Lower leg skin (tissue), 3 donors: ENCODE results near the gene DIP2C.

Experiments
- POLR2A ChIP-seq, 2 donors: fragments of 450-650 bp; IDR thresholded peaks; one replicate each; pipeline ENCODE4 v1.6.1; 2016 to 2017; ENCODE audit warnings: antibody characterized with exemption in 2 of 2, mild to moderate bottlenecking in 1 of 2, moderate library complexity in 1 of 2
- TF ChIP-seq, protein P1 (sequence below), 3 donors: fragments of 450-650 bp; IDR thresholded peaks; one replicate each; pipeline ENCODE4 v1.5.1; 2016; ENCODE audit warnings: antibody characterized with exemption in 3 of 3, mild to moderate bottlenecking in 3 of 3, moderate library complexity in 2 of 3

DNA sequence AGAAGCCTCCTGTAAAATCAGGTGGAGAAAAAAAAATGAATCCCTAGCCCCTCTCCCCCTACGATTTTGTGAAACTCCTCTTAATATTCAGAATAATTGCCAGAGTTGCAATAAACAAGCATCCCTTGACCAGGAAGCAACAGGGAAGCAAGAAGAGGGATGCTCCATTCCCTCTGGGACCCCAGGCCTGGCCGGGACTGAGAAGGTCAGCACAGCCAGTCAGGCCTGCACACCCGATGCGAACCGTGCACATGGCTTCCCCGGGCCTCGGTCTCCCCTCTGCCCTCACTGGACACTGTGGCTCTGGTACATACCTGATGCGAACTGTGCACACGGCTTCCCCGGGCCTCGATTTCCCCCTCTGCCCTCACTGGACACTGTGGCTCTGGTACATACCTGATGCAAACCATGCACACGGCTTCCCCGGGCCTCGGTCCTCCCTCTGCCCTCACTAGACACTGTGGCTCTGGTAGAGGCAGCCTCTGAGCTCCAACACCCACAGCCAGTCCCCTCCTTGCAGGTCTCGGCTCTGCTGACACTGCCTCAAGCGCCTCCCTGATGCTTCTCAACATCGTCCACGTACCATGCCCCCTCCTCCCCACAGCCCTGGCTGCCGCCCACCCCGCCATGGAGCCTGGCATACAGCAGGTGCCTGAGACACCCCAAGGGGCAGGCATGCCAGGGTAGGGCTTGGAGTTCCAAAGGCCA, 138.6 kb downstream of the DIP2C start:
- TF ChIP-seq, protein P1, sequence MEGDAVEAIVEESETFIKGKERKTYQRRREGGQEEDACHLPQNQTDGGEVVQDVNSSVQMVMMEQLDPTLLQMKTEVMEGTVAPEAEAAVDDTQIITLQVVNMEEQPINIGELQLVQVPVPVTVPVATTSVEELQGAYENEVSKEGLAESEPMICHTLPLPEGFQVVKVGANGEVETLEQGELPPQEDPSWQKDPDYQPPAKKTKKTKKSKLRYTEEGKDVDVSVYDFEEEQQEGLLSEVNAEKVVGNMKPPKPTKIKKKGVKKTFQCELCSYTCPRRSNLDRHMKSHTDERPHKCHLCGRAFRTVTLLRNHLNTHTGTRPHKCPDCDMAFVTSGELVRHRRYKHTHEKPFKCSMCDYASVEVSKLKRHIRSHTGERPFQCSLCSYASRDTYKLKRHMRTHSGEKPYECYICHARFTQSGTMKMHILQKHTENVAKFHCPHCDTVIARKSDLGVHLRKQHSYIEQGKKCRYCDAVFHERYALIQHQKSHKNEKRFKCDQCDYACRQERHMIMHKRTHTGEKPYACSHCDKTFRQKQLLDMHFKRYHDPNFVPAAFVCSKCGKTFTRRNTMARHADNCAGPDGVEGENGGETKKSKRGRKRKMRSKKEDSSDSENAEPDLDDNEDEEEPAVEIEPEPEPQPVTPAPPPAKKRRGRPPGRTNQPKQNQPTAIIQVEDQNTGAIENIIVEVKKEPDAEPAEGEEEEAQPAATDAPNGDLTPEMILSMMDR (IDR thresholded peaks at IDR 0.05), result no peak
- no peak for TF ChIP-seq POLR2A (IDR thresholded peaks at IDR 0.05)
